UCSD-AML1 (cell line): ENCODE results near the gene DHRSX.

Experiments
- DNase-seq: peaks from one replicate; lab custom pipeline; 2025; ENCODE audit not compliant: unreplicated experiment; lab: John Stamatoyannopoulos, UW

DHRSX gene

GRCh38 chrX:2172359-2172758 is 328.4 kb downstream of the DHRSX start:
- no peak for DNase-seq
